H1 (cell line): ENCODE measurements around the gene GATD1. TPM values are rescaled to one million over a fixed set of nuclear protein-coding genes. Genes with fewer than 3 reads are reported as not detected.

Source experiments
- CHD2 ChIP-seq: IDR thresholded peaks from 2 replicates; pipeline ENCODE4 v1.6.1; 2012; ENCODE audit warnings: low read length, improper control_type of control experiment
- TBP ChIP-seq: IDR thresholded peaks from 2 replicates; pipeline ENCODE4 v1.6.1; 2011; ENCODE audit warnings: low read depth, low read length, improper control_type of control experiment
- polyA plus RNA-seq, 7 experiments: library from polyadenylated mRNA; depleted of rRNA in 3 of 7; stranded (reverse) in 5 of 7; unstranded in 2 of 7; fragments of >200 nt in 5 of 7; fragments of 200-250 nt in 2 of 7; gene quantifications; 1 replicate in 5 of 7; 2 replicates in 1 of 7; 4 replicates in 1 of 7; pipeline versions ENCODE4 v1.2.1 to v1.2.3, GENCODE V29; 2011 to 2013; ENCODE audit warnings: missing spikeins in 2 of 7, mixed read lengths in 2 of 7
- total RNA-seq: library from RNA; stranded (reverse); fragmentation: NEBNext Ultra II Directional; extraction: Animal tissue kit (Norgen Biotek cat#: 25700); gene quantifications from 2 replicates; pipeline ENCODE4 v1.2.1, GENCODE V29; 2021
- TF ChIP-seq, protein P1 (sequence below): fragments of 300-600 bp; sonication (generic); IDR thresholded peaks from 2 replicates; pipeline ENCODE4 v1.7.1; 2012; ENCODE audit warnings: low read length, moderate library complexity, mild to moderate bottlenecking, inconsistent platforms; ENCODE audit not compliant: insufficient replicate concordance

The GATD1 gene
- total and polyA plus RNA-seq, 2 of the 8 experiments (the other 6 are each of a cell fraction or from before 2014, with no cell fraction given), result 47.5 to 54.8 TPM

DNA sequence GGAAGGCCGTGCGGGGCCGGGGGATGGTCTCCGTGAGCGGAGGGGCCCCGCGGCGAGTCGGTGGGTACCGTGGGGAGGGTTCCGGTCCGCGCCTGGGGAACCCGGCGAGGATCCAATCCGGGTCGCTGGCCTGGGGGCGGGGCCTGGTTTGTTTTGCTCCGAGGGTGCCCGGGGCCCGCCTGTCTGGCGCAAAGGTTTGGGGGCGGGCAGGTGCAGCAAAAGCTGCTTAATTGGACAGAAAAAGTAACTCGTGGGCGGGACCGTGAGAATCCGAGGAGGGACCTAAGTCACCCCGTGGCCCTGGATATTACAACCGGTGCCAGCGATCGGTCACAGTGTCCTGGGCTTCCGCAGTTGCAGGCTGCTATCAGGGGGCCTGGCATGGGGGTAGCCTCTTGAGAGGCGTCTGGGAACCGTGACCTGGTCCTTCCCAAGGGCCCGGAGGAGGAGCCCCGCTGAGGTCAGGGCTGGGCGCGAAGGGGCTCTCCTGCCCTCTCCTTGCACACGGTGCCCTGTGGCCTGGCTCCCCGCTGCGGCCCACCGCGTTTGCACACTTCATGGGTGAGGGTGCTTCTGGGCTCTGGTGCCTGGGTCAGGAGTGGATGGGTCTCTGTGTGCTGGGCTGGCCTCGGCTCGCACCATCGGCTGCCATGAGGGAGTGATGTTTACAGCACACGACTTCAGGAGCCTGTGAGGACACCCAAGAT, 42.8 kb upstream of the GATD1 start (continued):
- TF ChIP-seq, protein P1, sequence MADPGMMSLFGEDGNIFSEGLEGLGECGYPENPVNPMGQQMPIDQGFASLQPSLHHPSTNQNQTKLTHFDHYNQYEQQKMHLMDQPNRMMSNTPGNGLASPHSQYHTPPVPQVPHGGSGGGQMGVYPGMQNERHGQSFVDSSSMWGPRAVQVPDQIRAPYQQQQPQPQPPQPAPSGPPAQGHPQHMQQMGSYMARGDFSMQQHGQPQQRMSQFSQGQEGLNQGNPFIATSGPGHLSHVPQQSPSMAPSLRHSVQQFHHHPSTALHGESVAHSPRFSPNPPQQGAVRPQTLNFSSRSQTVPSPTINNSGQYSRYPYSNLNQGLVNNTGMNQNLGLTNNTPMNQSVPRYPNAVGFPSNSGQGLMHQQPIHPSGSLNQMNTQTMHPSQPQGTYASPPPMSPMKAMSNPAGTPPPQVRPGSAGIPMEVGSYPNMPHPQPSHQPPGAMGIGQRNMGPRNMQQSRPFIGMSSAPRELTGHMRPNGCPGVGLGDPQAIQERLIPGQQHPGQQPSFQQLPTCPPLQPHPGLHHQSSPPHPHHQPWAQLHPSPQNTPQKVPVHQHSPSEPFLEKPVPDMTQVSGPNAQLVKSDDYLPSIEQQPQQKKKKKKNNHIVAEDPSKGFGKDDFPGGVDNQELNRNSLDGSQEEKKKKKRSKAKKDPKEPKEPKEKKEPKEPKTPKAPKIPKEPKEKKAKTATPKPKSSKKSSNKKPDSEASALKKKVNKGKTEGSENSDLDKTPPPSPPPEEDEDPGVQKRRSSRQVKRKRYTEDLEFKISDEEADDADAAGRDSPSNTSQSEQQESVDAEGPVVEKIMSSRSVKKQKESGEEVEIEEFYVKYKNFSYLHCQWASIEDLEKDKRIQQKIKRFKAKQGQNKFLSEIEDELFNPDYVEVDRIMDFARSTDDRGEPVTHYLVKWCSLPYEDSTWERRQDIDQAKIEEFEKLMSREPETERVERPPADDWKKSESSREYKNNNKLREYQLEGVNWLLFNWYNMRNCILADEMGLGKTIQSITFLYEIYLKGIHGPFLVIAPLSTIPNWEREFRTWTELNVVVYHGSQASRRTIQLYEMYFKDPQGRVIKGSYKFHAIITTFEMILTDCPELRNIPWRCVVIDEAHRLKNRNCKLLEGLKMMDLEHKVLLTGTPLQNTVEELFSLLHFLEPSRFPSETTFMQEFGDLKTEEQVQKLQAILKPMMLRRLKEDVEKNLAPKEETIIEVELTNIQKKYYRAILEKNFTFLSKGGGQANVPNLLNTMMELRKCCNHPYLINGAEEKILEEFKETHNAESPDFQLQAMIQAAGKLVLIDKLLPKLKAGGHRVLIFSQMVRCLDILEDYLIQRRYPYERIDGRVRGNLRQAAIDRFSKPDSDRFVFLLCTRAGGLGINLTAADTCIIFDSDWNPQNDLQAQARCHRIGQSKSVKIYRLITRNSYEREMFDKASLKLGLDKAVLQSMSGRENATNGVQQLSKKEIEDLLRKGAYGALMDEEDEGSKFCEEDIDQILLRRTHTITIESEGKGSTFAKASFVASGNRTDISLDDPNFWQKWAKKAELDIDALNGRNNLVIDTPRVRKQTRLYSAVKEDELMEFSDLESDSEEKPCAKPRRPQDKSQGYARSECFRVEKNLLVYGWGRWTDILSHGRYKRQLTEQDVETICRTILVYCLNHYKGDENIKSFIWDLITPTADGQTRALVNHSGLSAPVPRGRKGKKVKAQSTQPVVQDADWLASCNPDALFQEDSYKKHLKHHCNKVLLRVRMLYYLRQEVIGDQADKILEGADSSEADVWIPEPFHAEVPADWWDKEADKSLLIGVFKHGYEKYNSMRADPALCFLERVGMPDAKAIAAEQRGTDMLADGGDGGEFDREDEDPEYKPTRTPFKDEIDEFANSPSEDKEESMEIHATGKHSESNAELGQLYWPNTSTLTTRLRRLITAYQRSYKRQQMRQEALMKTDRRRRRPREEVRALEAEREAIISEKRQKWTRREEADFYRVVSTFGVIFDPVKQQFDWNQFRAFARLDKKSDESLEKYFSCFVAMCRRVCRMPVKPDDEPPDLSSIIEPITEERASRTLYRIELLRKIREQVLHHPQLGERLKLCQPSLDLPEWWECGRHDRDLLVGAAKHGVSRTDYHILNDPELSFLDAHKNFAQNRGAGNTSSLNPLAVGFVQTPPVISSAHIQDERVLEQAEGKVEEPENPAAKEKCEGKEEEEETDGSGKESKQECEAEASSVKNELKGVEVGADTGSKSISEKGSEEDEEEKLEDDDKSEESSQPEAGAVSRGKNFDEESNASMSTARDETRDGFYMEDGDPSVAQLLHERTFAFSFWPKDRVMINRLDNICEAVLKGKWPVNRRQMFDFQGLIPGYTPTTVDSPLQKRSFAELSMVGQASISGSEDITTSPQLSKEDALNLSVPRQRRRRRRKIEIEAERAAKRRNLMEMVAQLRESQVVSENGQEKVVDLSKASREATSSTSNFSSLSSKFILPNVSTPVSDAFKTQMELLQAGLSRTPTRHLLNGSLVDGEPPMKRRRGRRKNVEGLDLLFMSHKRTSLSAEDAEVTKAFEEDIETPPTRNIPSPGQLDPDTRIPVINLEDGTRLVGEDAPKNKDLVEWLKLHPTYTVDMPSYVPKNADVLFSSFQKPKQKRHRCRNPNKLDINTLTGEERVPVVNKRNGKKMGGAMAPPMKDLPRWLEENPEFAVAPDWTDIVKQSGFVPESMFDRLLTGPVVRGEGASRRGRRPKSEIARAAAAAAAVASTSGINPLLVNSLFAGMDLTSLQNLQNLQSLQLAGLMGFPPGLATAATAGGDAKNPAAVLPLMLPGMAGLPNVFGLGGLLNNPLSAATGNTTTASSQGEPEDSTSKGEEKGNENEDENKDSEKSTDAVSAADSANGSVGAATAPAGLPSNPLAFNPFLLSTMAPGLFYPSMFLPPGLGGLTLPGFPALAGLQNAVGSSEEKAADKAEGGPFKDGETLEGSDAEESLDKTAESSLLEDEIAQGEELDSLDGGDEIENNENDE, result no peak
- TF ChIP-seq CHD2 (no peak), TBP (0 out of 2 replicates have a peak, but pooled peaks have one; percentile 9)
- TF ChIP-seq, all 59 proteins: peak for 1
